IPS-15b (cell line): ENCODE results near the gene RCOR3.
A peak's percentile ranks its signal among the peaks of the same experiment; 100 is the strongest.
"Not testable (repeated sequence)": the region's sequence is repeated elsewhere in the genome, so short reads cannot be mapped to it uniquely, and the experiment has no call there.

Source experiments
- H3K27me3 ChIP-seq: one replicate; pipeline ENCODE4 v1.6.1; 2013; ENCODE audit warnings: low read length; ENCODE audit not compliant: control insufficient read depth, insufficient read depth
- H3K36me3 ChIP-seq: one replicate; pipeline ENCODE4 v1.6.1; 2013; ENCODE audit warnings: low read length; ENCODE audit not compliant: control insufficient read depth, insufficient read depth
- H3K4me1 ChIP-seq: one replicate; pipeline ENCODE4 v1.6.1; 2013; ENCODE audit warnings: mild to moderate bottlenecking, low read length; ENCODE audit not compliant: control insufficient read depth, insufficient read depth
- H3K4me3 ChIP-seq: one replicate; pipeline ENCODE4 v1.5.1; 2013; ENCODE audit warnings: low read depth, low read length
- H3K9ac ChIP-seq: one replicate; pipeline ENCODE4 v1.6.1; 2013; ENCODE audit warnings: low read depth, mild to moderate bottlenecking, low read length
- H3K9me3 ChIP-seq: one replicate; pipeline ENCODE4 v1.6.1; 2013; ENCODE audit warnings: mild to moderate bottlenecking, low read length; ENCODE audit not compliant: control insufficient read depth, insufficient read depth

RCOR3 gene

DNA sequence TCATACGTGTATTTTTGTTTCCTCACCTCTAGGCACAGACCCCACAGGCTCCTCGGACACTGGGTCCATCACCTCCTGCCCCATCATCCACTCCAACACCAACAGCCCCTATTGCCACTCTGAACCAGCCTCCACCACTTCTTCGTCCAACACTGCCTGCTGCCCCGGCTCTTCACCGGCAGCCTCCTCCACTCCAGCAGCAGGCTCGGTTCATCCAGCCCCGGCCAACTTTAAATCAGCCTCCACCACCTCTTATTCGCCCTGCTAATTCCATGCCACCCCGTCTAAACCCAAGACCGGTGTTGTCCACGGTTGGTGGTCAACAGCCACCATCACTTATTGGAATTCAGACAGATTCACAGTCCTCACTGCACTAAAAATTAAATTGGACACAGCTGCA is 54.2 kb downstream of the RCOR3 start:
- H3K9me3 ChIP-seq, result no peaks in the 10 kb centered on the region

DNA sequence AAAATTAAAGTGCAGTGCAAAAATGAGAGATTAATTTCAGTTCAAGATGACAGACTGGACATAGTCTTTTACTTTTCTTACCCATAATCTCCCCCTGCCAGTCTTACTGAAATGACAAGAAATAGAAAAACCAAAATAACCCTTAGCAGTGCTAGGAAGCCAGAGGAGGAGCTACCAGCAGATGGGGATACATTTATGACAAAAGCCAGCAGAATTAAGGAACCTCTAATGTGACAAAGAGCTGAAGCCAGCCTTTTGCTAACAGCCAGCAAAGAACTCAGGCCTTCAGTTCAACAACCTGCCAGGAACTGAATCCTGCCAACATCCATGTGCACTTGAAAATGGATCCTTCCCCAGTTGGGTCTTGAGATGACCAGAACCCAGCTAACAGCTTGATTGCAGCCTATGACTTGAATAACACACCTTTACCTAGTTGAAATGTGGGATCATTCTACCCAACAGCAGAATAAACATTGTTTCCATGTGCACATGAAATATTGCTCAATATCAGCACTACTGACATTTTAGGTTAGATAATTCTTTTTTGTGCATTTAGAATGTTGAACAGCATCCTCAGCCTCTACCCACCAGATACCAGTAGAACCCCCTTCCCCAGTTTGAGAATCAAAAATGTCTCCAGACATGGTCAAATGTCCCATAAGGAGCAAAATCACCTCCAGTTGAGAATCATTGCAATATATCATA is 59.6 kb downstream of the RCOR3 start:
- no peaks in the 10 kb centered on the region for H3K27me3 ChIP-seq
- no peaks in the 10 kb centered on the region for H3K9me3 ChIP-seq
- H3K4me3 ChIP-seq, result no peak overlapping the region
- H3K36me3 ChIP-seq, result peaks cover 1% of the 10 kb centered on the region
- no peaks in the 10 kb centered on the region for H3K4me1 ChIP-seq
- no peak overlapping the region for H3K9ac ChIP-seq

More for the DNA sequence above, 54.2 kb downstream of the RCOR3 start:
- Histone ChIP-seq H3K9ac (no peak overlapping the region), H3K27me3 (no peaks in the 10 kb centered on the region), H3K36me3 (peaks cover 7% of the 10 kb centered on the region), H3K4me3 (no peak overlapping the region), H3K4me1 (no peaks in the 10 kb centered on the region)

DNA sequence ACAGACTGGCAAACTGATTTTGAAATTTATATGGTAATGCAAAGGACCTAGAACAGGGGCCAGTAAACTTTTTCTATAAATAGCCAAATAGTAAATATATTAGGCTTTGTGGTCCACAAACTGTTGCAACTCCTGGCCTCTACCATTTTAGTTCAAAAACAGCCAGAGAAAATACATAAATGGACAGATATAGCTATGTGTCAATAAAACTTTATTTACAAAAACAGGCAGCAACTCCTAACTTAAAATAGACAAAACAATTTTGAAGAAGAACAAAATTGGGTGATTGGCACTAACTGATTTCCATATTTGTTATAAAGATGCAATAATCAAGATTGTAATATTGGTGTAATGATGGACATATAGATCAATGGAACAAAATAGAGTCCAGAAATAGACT is 60.7 kb downstream of the RCOR3 start:
- H3K36me3 ChIP-seq, result no peaks in the 10 kb centered on the region
- no peak overlapping the region for H3K4me3 ChIP-seq
- H3K9ac ChIP-seq, result no peak overlapping the region
- H3K9me3 ChIP-seq, result no peaks in the 10 kb centered on the region
- H3K4me1 ChIP-seq, result no peaks in the 10 kb centered on the region
- H3K27me3 ChIP-seq, result no peaks in the 10 kb centered on the region

DNA sequence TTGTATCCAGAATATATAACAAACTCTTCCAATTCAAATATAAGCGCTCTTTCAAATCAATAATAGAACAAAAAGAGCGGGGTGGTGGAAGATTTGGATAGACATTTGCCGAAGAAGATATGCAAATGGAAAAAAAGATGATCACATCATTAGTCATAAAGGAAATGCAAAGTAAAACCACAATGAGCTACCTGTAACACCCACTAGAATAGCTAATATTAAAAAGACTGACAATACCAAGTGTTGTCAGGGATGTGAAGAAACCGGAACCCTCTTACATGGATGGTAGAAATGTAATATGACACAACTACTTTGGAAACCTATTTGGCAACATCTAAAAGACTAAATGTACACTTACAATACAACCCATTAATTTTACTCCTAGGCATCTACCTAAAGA is 61.8 kb downstream of the RCOR3 start:
- Histone ChIP-seq H3K4me3 (no peak overlapping the region), H3K27me3 (peaks cover 3% of the 10 kb centered on the region), H3K9me3 (no peaks in the 10 kb centered on the region), H3K9ac (no peak overlapping the region), H3K4me1 (no peaks in the 10 kb centered on the region), H3K36me3 (no peaks in the 10 kb centered on the region)

DNA sequence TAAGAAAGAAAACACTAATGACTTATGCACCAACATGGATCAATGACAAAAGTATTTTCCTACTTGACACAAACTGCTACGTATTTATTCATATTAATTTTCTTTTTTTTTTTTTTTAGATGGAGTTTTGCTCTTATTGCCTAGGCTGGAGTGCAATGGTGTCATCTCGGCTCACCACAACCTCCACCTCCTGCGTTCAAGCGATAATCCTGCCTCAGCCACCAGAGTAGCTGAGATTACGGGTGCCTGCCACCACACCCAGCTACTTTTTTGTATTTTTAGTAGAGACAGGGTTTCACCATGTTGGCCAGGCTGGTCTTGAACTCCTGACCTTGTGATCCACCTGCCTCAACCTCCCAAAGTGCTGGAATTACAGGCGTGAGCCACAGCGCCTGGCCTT is 62.5 kb downstream of the RCOR3 start:
- not testable (repeated sequence) for H3K27me3 ChIP-seq, H3K4me3 ChIP-seq, H3K4me1 ChIP-seq, H3K9me3 ChIP-seq, H3K9ac ChIP-seq, H3K36me3 ChIP-seq

DNA sequence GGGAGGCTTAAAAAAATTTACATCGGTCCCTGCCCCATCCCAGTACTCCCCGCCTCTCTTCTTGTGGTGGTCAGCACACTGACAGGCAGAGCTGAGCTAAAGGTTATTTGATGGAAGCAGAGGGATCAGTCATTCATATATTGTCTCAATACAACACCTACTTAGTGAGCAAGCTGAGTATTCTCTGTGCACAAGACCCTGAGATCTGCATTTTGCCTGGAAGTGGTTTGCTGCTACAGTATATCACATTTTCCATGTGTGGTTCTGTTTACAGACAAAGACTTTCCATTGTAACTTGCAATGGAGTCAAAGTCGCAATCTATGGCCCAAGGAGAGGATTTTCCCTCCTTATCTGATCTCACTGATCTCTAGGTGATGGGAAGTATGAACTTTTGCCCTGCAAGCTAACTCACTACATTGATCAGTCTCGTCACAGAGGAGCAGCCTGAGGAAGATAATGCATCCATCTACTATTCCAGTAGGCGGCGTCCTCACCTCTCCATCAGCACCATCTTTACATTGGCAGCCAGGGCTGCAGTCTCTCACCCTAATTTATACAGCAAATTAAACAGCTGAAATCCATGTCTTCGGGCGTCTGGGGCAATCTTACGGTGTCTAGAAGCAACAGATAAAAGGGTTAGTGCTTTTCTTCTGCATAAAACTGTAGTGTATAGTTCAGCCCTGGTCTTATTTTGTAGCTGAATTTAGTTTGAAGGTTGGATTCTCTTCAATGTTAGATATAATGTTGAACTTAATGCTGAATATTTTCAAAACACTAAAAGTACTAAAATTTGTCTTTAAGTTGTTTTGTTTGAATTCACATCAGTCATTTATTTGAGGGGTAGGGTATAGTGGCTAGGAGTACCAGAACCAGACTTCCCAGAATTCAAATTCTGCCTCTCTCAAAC is 64.2 kb downstream of the RCOR3 start:
- peaks cover 10% of the 10 kb centered on the region for H3K4me1 ChIP-seq
- H3K9me3 ChIP-seq, result no peaks in the 10 kb centered on the region
- H3K4me3 ChIP-seq, result no peak overlapping the region
- no peaks in the 10 kb centered on the region for H3K36me3 ChIP-seq
- H3K27me3 ChIP-seq, result peaks cover 8% of the 10 kb centered on the region
- H3K9ac ChIP-seq, result no peak overlapping the region

DNA sequence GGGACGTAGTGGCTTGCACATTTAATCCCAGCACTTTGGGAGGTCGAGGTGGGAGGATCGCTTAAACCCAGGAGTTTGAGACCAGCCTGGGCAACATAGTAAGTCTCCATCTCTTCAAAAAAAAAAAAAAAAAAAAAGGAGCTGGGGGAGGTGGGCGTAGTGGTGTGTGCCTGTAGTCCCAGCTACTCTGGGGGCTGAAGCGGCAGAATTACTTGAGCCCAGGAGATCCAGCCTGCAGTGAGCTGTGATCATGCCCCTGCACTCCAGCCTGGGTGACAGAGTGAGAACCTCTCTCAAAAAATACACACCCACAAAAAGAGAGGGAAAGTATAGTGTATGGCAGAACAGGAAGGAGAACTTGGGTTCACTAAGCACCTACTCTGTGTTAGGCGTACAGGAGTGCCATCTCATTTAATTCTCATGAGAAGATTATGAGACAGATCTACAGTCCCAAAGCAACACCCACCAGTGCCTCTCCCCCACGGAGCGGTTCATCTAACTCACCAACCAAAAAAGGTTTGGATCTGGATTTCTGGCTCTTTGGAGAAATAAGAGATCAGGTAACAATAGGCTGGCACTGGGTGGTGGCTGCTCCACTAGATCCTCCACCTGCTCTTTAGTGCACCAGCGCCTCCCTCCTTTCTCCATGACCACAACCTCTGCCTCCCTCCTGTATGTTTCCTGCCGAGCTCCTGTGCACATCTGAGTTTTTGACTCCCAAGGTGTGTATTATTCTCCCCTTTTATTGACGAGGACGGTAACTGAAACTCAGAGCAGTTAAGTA is 66.0 kb downstream of the RCOR3 start:
- no peak overlapping the region for H3K4me3 ChIP-seq
- no peaks in the 10 kb centered on the region for H3K36me3 ChIP-seq
- H3K9me3 ChIP-seq, result no peaks in the 10 kb centered on the region
- no peak overlapping the region for H3K9ac ChIP-seq
- peaks cover 10% of the 10 kb centered on the region for H3K4me1 ChIP-seq
- peaks cover 8% of the 10 kb centered on the region for H3K27me3 ChIP-seq

DNA sequence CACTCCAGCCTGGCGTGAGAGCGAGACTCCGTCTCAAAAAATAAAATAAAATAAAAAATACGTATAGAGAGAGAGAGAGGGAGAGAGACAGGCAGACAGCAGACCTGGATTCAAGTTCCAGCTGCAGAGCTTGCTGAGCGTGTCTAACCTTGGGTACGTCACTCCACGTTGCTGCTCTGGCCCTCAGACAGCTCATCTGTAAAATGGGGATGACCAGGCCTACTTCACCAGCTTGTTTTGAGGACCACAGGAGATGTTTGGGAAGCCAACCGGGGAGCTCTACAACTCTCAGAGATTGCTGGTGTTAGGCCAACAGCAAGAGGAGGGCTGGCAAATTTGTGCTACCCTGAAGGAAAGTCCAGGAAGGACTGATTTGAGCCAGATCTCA is 67.0 kb downstream of the RCOR3 start:
- H3K4me3 ChIP-seq, result peak overlapping the region; percentile 41
- no peak overlapping the region for H3K9ac ChIP-seq
- H3K9me3 ChIP-seq, result no peaks in the 10 kb centered on the region
- H3K27me3 ChIP-seq, result peaks cover 8% of the 10 kb centered on the region
- H3K4me1 ChIP-seq, result peaks cover 13% of the 10 kb centered on the region
- H3K36me3 ChIP-seq, result no peaks in the 10 kb centered on the region

DNA sequence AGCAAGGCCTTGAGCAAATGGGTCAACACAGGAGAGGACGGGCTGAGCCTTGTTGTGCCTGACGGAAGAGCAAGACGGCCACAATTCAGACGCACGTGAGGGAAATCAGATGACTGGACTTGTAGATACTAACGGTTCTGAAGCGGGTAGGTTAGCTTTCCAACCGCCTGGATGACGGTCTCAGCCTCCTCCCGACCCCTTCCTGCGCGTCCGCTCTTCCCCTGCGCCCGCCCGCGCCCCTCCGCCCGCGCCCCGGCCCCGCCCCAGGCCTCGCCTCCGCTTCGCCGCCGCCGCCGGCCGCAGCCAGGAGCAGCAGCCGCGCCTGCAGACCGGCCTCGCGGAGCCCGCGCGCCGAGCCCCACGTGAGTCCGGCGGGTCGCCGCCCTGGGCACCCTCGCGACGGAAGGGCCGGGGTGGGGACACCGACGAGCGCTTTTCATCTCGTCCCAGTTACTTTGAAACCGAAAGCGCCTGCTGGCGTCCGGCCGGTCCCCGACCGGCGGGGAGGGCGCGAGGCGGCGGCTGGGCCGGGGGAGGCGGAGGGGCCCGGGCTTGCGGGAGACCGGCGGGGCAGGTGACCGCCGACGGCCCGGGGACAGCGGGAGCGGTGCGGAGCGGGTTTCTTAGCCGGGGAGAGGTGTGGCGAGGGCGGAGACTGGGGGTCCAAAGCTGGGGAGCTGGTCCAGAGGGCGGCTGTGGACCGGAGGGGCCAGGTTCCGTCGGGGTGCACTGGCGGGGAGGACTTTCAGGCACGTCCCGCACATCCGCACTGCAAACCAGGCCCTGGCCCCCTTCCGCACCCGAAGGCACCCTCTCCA is 67.6 kb downstream of the RCOR3 start, which contains the start of gene TRAF5:
TSS of gene TRAF5 (plus strand) at position 306 of the 818 bp plus-strand sequence. CDS start 26,407 bp downstream, outside the sequence.
- H3K36me3 ChIP-seq, result no peaks in the 10 kb centered on the region
- peaks cover 8% of the 10 kb centered on the region for H3K27me3 ChIP-seq
- peaks cover 15% of the 10 kb centered on the region for H3K4me1 ChIP-seq
- no peaks in the 10 kb centered on the region for H3K9me3 ChIP-seq
- H3K9ac ChIP-seq, result peak within 1 kb of the TSS; percentile 62
- peak within 1 kb of the TSS; percentile 72 for H3K4me3 ChIP-seq

DNA sequence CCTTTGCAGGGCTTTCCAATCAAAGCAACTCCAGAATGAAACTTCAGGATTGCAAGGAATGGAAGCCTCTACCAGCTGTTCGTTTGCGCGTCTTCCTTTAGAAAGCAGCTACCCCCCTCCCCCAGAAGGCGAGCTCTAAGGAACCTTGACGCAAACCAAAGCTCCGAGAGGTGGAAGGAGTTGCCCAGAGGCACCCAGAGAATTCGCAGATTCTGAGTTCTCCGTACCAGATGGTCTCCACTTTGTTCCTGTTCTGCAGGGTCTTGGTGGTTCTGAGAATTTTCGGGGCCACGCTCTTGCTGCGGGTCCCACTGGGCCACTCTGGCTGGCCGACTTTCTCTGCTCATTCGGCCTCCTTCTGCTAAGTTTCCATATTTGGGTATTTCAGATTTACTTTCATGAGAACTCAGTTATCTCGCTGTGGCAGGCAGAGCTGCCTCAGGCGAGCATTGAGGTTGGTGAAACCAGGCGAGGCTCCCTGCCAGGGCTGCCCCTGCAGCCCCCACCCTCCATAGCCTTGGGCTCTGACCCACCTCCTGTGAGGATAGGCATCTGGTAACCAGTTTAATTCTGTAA is 68.3 kb downstream of the RCOR3 start:
- Histone ChIP-seq H3K4me1 (peaks cover 18% of the 10 kb centered on the region), H3K27me3 (peaks cover 8% of the 10 kb centered on the region), H3K36me3 (no peaks in the 10 kb centered on the region), H3K9ac (peak overlapping the region; percentile 62), H3K4me3 (peak overlapping the region; percentile 72), H3K9me3 (no peaks in the 10 kb centered on the region)
